Parathyroid adenoma (tissue), 2 donors: ENCODE measurements around the gene ZDHHC14.
"Not testable (repeated sequence)": the region's sequence is repeated elsewhere in the genome, so short reads cannot be mapped to it uniquely, and the experiment has no call there.

Experiments
- H2AFZ ChIP-seq: fragments of 300-600 bp; sonication (generic); one replicate; pipeline ENCODE4 v1.7.0; 2017; ENCODE audit warnings: antibody characterized with exemption, mild to moderate bottlenecking
- H3K27ac ChIP-seq: fragments of 300-600 bp; sonication (generic); one replicate; pipeline ENCODE4 v1.7.0; 2017
- H3K27me3 ChIP-seq: fragments of 300-600 bp; sonication (generic); one replicate; pipeline ENCODE4 v1.7.0; 2017; ENCODE audit warnings: low read length; ENCODE audit not compliant: control insufficient read depth, insufficient read depth
- H3K36me3 ChIP-seq: fragments of 300-600 bp; sonication (generic); one replicate; pipeline ENCODE4 v1.7.0; 2017; ENCODE audit warnings: low read length; ENCODE audit not compliant: control insufficient read depth, insufficient read depth
- H3K4me1 ChIP-seq: fragments of 300-600 bp; sonication (generic); one replicate; pipeline ENCODE4 v1.7.0; 2017; ENCODE audit warnings: control low read depth
- H3K4me2 ChIP-seq: fragments of 300-600 bp; sonication (generic); one replicate; pipeline ENCODE4 v1.7.0; 2017; ENCODE audit warnings: low read length
- H3K4me3 ChIP-seq: fragments of 300-600 bp; sonication (generic); one replicate; pipeline ENCODE4 v1.7.0; 2017; ENCODE audit warnings: low read depth, low read length
- H3K79me2 ChIP-seq: fragments of 300-600 bp; sonication (generic); one replicate; pipeline ENCODE4 v1.7.0; 2017; ENCODE audit warnings: control low read depth
- H3K9ac ChIP-seq: fragments of 300-600 bp; sonication (generic); one replicate; pipeline ENCODE4 v1.7.0; 2017; ENCODE audit warnings: mild to moderate bottlenecking
- H3K9me3 ChIP-seq: fragments of 300-600 bp; sonication (generic); one replicate; pipeline ENCODE4 v1.7.0; 2017; ENCODE audit warnings: low read length; ENCODE audit not compliant: control insufficient read depth
- CTCF ChIP-seq: fragments of 300-600 bp; sonication (generic); IDR thresholded peaks from one replicate; pipeline ENCODE4 v1.7.0; 2017; ENCODE audit warnings: antibody characterized with exemption, mild to moderate bottlenecking
- donor health status: primary hyperparathyroidism.

The ZDHHC14 gene

GRCh38 chr6:157587127-157587926 lies 206.3 kb downstream of the ZDHHC14 start:
- no peak for TF ChIP-seq CTCF
- H3K27ac ChIP-seq: no peak overlapping the region
- H3K4me2 ChIP-seq: no peak overlapping the region

GRCh38 chr6:157590654-157591053 lies 209.7 kb downstream of the ZDHHC14 start:
- not testable (repeated sequence) for H3K4me1 ChIP-seq, H3K27me3 ChIP-seq, H3K9ac ChIP-seq, H3K4me2 ChIP-seq, H3K9me3 ChIP-seq, H3K79me2 ChIP-seq, H3K36me3 ChIP-seq, H3K4me3 ChIP-seq, H2AFZ ChIP-seq, H3K27ac ChIP-seq

More at GRCh38 chr6:157587127-157587926, 206.3 kb downstream of the ZDHHC14 start:
- Histone ChIP-seq H3K79me2 (peaks cover 6% of the 10 kb centered on the region), H2AFZ (no peak overlapping the region), H3K9me3 (no peaks in the 10 kb centered on the region), H3K4me1 (no peaks in the 10 kb centered on the region), H3K27me3 (no peaks in the 10 kb centered on the region), H3K9ac (no peak overlapping the region), H3K4me3 (no peak overlapping the region), H3K36me3 (no peaks in the 10 kb centered on the region)

- no peaks in the 10 kb centered on the region for H3K9me3 ChIP-seq
- H3K4me3 ChIP-seq: no peak overlapping the region
- no peaks in the 10 kb centered on the region for H3K79me2 ChIP-seq
- no peaks in the 10 kb centered on the region for H3K4me1 ChIP-seq
- H3K27ac ChIP-seq: no peak overlapping the region
- no peak for TF ChIP-seq CTCF
- H3K36me3 ChIP-seq: no peaks in the 10 kb centered on the region
- no peaks in the 10 kb centered on the region for H3K27me3 ChIP-seq
- no peak overlapping the region for H3K4me2 ChIP-seq
- H2AFZ ChIP-seq: peak overlapping the region; percentile 59
- no peak overlapping the region for H3K9ac ChIP-seq
Measured at GRCh38 chr6:157592541-157592940, 211.6 kb downstream of the ZDHHC14 start.

GRCh38 chr6:157592980-157593379 lies 212.0 kb downstream of the ZDHHC14 start:
- no peak for TF ChIP-seq CTCF
- peak overlapping the region; percentile 59 for H2AFZ ChIP-seq
- no peaks in the 10 kb centered on the region for H3K4me1 ChIP-seq
- H3K36me3 ChIP-seq: no peaks in the 10 kb centered on the region
- H3K4me3 ChIP-seq: no peak overlapping the region
- H3K79me2 ChIP-seq: no peaks in the 10 kb centered on the region
- H3K9me3 ChIP-seq: no peaks in the 10 kb centered on the region
- H3K27ac ChIP-seq: no peak overlapping the region
- H3K27me3 ChIP-seq: no peaks in the 10 kb centered on the region
- H3K9ac ChIP-seq: no peak overlapping the region
- H3K4me2 ChIP-seq: no peak overlapping the region

GRCh38 chr6:157593596-157593995 lies 212.6 kb downstream of the ZDHHC14 start:
- Histone ChIP-seq H3K27ac (no peak overlapping the region), H3K9ac (no peak overlapping the region), H3K79me2 (no peaks in the 10 kb centered on the region), H3K4me2 (no peak overlapping the region), H3K27me3 (no peaks in the 10 kb centered on the region), H3K4me3 (no peak overlapping the region), H3K36me3 (no peaks in the 10 kb centered on the region), H2AFZ (no peak overlapping the region), H3K9me3 (no peaks in the 10 kb centered on the region), H3K4me1 (no peaks in the 10 kb centered on the region)
- no peak for TF ChIP-seq CTCF
